DND-41 (cell line): ENCODE data around the gene NIPAL3.
A peak's percentile ranks its signal among the peaks of the same experiment; 100 is the strongest.

Experiments
- ATAC-seq: fragments of 200-7000 bp; cut with Tn5 transposase; 3 replicates; pipeline ENCODE4 v1.9.1; 2021; ENCODE audit warnings: low read depth; ENCODE audit not compliant: insufficient read depth
- DNase-seq: peaks from one replicate; pipeline ENCODE4 v3.0.0-alpha.2; 2020
- H2AFZ ChIP-seq: 2 replicates; pipeline ENCODE4 v1.6.0; 2012; ENCODE audit warnings: low read depth, low read length
- H3K27ac ChIP-seq: 2 replicates; pipeline ENCODE4 v1.5.1; 2012; ENCODE audit warnings: low read length, inconsistent platforms
- H3K27me3 ChIP-seq: fragments of 200-600 bp; sonication (generic); 2 replicates; pipeline ENCODE4 v1.6.0; 2012; ENCODE audit warnings: low read length, mild to moderate bottlenecking, inconsistent platforms; ENCODE audit not compliant: insufficient read depth, poor library complexity
- H3K36me3 ChIP-seq: 2 replicates; pipeline ENCODE4 v1.5.1; 2012; ENCODE audit warnings: low read length, inconsistent platforms; ENCODE audit not compliant: insufficient read depth
- H3K4me1 ChIP-seq: 2 replicates; pipeline ENCODE4 v1.5.1; 2012; ENCODE audit warnings: mild to moderate bottlenecking, low read length; ENCODE audit not compliant: insufficient read depth
- H3K4me2 ChIP-seq: 2 replicates; pipeline ENCODE4 v1.6.0; 2012; ENCODE audit warnings: mild to moderate bottlenecking, moderate library complexity, low read length, inconsistent platforms; ENCODE audit not compliant: insufficient read depth
- H3K4me3 ChIP-seq, 2 experiments: fragments of 200-600 bp in 1 of 2; shearing (Covaris generic) in 1 of 2; 2 replicates each; pipeline ENCODE4 v1.5.1; 2012 to 2016; ENCODE audit warnings: inconsistent platforms in 2 of 2, low read length in 2 of 2, mild to moderate bottlenecking in 2 of 2, low read depth in 1 of 2, moderate library complexity in 1 of 2
- H3K79me2 ChIP-seq: 2 replicates; pipeline ENCODE4 v1.6.0; 2012; ENCODE audit warnings: low read length, inconsistent platforms; ENCODE audit not compliant: insufficient read depth
- H3K9ac ChIP-seq: 2 replicates; pipeline ENCODE4 v1.6.0; 2012; ENCODE audit warnings: low read depth, mild to moderate bottlenecking, inconsistent platforms, low read length, moderate library complexity
- H3K9me3 ChIP-seq: 2 replicates; pipeline ENCODE4 v1.5.1; 2012; ENCODE audit warnings: low read length, moderate library complexity, mild to moderate bottlenecking, inconsistent platforms; ENCODE audit not compliant: insufficient read depth, severe bottlenecking
- H4K20me1 ChIP-seq: 2 replicates; pipeline ENCODE4 v1.6.0; 2012; ENCODE audit warnings: low read length; ENCODE audit not compliant: insufficient read depth
- EZH2 ChIP-seq: IDR thresholded peaks from 3 replicates; pipeline ENCODE4 v1.6.1; 2012; ENCODE audit warnings: borderline replicate concordance, low read depth, mild to moderate bottlenecking, moderate library complexity, low read length, inconsistent platforms; ENCODE audit not compliant: severe bottlenecking
- TF ChIP-seq, protein P1 (sequence below): IDR thresholded peaks from 2 replicates; pipeline ENCODE4 v1.5.1; 2012; ENCODE audit warnings: borderline replicate concordance, low read length, moderate library complexity, mild to moderate bottlenecking; ENCODE audit not compliant: poor library complexity, severe bottlenecking; ENCODE audit errors: extremely low read depth

NIPAL3 gene

DNA sequence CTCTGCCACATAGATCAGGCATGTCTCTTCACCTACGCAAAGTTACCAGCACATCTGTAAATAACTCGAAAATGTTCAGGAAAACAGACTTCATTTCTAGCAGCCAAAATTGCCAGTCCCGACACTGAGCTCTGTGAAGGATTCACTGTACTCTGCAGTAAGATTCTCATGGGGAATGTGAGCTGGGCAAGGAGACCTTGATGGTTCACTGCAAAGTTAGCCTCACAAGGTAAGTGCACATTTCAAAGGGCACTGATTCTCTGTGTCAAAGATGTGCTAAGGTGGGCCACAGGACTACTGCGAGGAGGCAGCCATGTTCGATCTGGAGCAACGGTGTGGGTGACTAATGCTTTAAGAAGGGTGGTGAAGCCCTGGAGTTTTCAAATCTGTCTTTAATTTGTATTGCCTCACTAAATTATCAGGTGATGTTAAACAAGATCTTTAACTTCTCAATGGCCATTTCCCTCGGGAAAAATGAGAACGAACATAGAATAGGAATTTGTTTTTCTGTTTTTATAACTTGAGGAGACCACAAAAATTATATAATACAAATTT is 27.2 kb upstream of the NIPAL3 start:
- H3K36me3 ChIP-seq, result no peaks in the 10 kb centered on the region
- no peak overlapping the region for H3K27ac ChIP-seq
- ATAC-seq (no peak), DNase-seq (no peak)
- no peaks in the 10 kb centered on the region for H3K9me3 ChIP-seq
- H3K4me3 ChIP-seq, result no peak overlapping the region
- H3K27me3 ChIP-seq, result peaks cover 14% of the 10 kb centered on the region
- H2AFZ ChIP-seq, result no peak overlapping the region
- H4K20me1 ChIP-seq, result 0 out of 2 replicates have a peak, but pooled peaks cover 4% of the 10 kb centered on the region
- H3K4me2 ChIP-seq, result no peak overlapping the region
- TF ChIP-seq EZH2, result no peak
- TF ChIP-seq, protein P1, sequence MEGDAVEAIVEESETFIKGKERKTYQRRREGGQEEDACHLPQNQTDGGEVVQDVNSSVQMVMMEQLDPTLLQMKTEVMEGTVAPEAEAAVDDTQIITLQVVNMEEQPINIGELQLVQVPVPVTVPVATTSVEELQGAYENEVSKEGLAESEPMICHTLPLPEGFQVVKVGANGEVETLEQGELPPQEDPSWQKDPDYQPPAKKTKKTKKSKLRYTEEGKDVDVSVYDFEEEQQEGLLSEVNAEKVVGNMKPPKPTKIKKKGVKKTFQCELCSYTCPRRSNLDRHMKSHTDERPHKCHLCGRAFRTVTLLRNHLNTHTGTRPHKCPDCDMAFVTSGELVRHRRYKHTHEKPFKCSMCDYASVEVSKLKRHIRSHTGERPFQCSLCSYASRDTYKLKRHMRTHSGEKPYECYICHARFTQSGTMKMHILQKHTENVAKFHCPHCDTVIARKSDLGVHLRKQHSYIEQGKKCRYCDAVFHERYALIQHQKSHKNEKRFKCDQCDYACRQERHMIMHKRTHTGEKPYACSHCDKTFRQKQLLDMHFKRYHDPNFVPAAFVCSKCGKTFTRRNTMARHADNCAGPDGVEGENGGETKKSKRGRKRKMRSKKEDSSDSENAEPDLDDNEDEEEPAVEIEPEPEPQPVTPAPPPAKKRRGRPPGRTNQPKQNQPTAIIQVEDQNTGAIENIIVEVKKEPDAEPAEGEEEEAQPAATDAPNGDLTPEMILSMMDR, result no peak
- H3K79me2 ChIP-seq, result no peaks in the 10 kb centered on the region
- no peak overlapping the region for H3K9ac ChIP-seq
- no peaks in the 10 kb centered on the region for H3K4me1 ChIP-seq

DNA sequence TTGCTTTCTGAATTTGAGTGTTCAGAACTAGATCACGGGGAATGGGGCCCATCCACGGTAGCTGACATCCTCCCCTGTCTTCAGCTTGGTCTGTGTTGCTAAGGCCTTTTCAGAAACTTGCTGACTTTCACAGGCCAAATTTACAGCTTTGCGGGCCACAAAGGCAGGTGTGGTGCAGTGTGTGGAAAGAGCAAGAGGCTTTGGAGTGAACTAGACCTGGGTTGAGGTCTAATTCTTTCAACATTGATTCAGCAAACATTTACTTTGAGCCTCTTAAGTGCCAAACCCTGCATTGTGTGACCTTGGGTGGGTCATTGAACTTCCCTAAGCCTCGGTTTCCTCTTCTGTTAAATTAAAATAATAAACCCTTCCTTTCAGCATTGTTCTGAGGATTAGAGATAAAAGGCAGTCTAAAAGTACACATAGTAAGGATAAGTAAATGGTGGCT is 26.3 kb upstream of the NIPAL3 start:
- H3K9ac ChIP-seq, result no peak overlapping the region
- DNase-seq (no peak), ATAC-seq (no peak)
- 0 out of 2 replicates have a peak, but pooled peaks cover 4% of the 10 kb centered on the region for H4K20me1 ChIP-seq
- H3K27ac ChIP-seq, result no peak overlapping the region
- no peak overlapping the region for H2AFZ ChIP-seq
- H3K4me2 ChIP-seq, result no peak overlapping the region
- no peaks in the 10 kb centered on the region for H3K79me2 ChIP-seq
- TF ChIP-seq, protein P1, result no peak
- TF ChIP-seq EZH2, result no peak
- H3K4me1 ChIP-seq, result no peaks in the 10 kb centered on the region
- no peaks in the 10 kb centered on the region for H3K9me3 ChIP-seq
- H3K4me3 ChIP-seq, result no peak overlapping the region
- H3K27me3 ChIP-seq, result peaks cover 21% of the 10 kb centered on the region
- H3K36me3 ChIP-seq, result no peaks in the 10 kb centered on the region

DNA sequence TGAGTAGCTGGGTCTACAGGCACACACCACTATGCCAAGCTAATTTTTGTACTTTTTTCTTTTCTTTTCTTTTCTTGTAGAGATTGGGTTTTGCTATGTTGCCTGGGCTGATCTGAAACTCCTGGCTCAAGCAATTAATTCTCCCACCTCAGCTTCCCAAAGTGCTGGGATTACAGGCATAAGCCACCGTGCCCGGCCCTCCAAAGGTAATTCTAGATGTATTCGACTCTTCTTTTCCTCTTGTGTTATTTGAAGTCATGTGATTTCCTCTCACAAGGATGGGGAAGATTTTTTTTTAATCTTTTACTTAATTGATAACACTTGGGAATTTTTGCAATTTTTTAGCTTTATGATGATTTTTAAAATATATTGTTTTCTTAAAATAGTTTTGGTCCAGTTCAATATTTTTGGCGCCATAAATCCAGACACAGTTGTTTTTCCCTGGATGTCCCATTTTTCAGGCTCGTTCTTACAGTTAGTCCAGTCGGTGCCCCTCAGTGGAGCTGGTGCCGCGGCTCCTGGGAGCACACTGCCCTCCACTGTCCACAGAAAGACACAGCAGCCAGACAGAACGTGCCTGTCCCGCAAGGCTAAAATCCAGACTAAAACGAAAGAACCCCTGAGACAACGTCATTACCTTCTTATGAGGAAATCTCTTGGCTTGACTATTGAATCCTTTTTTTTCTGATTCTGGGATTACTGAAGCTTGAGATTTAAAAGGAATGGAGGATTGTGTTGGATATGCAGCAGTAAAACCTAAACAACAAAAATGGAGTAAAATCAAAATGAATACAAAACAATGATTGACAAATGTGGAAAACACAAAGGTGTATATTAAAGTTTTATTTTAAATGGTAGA is 24.4 kb upstream of the NIPAL3 start:
- H3K27me3 ChIP-seq, result peaks cover 22% of the 10 kb centered on the region
- H3K4me1 ChIP-seq, result no peaks in the 10 kb centered on the region
- no peaks in the 10 kb centered on the region for H3K79me2 ChIP-seq
- H3K36me3 ChIP-seq, result no peaks in the 10 kb centered on the region
- no peak overlapping the region for H3K9ac ChIP-seq
- no peaks in the 10 kb centered on the region for H3K9me3 ChIP-seq
- 0 out of 2 replicates have a peak, but pooled peaks cover 4% of the 10 kb centered on the region for H4K20me1 ChIP-seq
- no peak overlapping the region for H3K27ac ChIP-seq
- H3K4me3 ChIP-seq, result no peak overlapping the region
- DNase-seq (peak; percentile 64), ATAC-seq (peak; percentile 76)
- no peak for TF ChIP-seq EZH2
- TF ChIP-seq, protein P1, result peak; percentile 88
- no peak overlapping the region for H3K4me2 ChIP-seq
- H2AFZ ChIP-seq, result no peak overlapping the region
